GM12891 (cell line): ENCODE measurements around the gene DOCK4.

ENCODE experiments used
- POLR2A ChIP-seq: IDR thresholded peaks from 2 replicates; pipeline ENCODE4 v1.6.1; 2011; ENCODE audit warnings: low read depth, low read length, control low read depth
- POLR2AphosphoS5 ChIP-seq: IDR thresholded peaks from 2 replicates; pipeline ENCODE4 v1.6.1; 2011; ENCODE audit warnings: low read depth, low read length, control low read depth

DNA sequence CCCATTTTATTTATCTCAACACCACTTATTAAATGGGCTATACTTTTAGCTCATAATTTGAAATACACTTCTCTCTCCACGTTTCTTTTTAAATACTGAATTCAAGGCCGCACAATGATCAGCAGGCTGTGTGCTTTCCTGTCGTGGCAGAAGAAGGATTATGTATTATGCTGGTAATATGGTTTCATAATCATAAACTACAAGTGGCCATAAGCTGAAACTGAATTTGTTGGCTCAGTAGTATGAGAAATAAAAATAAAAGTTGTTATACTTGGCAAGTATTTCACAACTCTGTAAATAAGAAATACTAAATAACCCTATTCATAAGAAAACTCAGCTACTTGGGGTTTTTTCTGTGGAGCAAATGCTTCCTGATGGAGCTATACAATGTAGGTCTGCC is 313.6 kb downstream of the DOCK4 start:
- no peak for TF ChIP-seq POLR2A
- no peak for TF ChIP-seq POLR2AphosphoS5
